Posterior cingulate gyrus (tissue), 11 donors: Measurements from ENCODE around the gene BICDL1.
A peak's percentile ranks its signal among the peaks of the same experiment; 100 is the strongest.

Experiments used
- DNase-seq, 10 donors: peaks; one replicate each; pipeline versions ENCODE4 v3.0.0 to v3.0.0-alpha.2; 2020 to 2021; ENCODE audit warnings: mixed read lengths in 3 of 10
- intact Hi-C: fragments of 100-400 bp; cut with DNase I; formaldehyde crosslinking; loops from one replicate; pipeline ENCODE4 v1.15.1; 2023

BICDL1 gene

DNA sequence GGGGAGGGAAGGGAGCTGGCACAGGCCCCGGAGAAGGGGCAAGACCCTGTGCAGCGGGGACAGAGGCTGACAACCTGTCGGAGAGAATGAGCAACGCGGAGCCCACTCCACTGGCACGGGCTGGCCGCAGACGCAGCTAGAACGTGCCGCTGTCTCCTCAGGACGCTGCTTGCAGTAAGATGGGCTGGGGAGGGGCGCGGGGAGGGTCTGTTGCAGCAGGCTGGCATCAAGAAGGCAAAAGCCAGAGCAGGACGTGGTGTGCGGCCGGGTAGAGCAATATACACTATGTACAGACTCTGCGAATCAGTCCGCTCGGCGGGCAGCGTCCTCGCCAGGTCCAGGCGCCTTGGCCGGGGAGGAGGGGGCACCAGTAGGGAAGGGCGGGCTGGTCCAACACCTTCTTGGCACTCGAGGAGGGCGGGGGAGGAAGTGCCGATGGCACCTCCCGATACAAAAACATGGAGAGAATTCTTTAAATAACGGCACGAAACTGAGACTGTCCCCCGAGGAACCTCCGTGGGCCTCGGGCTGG lies 107.7 kb downstream of the BICDL1 start:
- peak in 1 of 10 donors; percentile 84 for DNase-seq
- intact Hi-C loops, result no loop called here

DNA sequence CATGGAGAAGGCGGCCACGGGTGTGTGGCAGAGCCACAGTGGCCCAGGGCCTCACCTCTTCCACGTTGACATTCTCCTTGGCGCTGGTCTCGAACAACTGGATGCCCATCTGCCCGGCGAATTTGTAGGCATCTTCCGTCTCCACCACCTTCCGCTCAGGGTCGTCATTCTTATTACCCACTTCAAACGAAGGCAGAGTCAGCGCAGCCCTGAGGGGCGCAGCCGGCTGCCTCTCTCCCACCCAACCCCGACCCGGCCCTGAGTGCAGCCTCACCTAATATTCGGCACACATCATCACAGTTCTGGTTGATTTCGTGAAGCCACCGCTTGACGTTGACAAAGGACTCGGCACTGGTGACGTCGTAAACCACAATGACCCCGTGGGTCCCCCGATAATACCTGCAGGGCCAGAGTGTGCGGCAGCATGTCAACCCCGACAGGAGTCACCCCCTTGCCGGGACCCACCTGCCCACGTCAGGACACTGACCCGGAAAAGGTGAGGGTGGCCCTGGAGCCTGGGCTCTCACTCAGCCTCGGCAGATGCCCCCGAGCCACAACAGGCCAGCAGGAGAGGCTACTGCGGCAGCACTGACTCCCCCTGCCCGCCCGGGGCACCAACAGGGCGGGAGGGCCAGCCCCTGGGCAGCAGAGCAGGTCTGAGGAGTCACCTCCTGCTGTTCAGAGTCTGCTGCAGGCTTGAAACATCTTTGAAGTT lies 109.9 kb downstream of the BICDL1 start:
- peak in 1 of 10 donors; percentile 74 for DNase-seq
- intact Hi-C loops, result no loop called here

DNA sequence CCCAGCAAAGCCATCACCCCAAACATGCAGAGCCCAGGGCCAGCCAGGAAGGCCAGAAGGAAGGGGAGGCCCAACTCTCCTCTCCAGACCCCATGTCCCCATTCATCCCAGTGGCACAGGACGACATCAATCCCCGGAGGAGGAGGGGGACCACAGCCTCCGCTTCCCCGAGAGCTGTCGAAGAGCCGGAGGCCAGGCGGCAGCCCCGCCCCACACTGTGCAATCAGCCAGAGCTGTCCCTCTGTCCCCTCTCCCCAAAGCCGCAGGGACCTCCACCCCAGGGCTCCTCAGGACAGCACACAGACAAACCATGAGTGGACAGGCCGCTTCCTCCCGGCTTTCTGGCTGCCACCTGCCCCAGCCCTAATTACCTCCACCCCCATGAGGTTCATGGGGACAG lies 110.7 kb downstream of the BICDL1 start:
- DNase-seq, result peak in 1 of 10 donors; percentile 74
- intact Hi-C loops, result no loop called here

DNA sequence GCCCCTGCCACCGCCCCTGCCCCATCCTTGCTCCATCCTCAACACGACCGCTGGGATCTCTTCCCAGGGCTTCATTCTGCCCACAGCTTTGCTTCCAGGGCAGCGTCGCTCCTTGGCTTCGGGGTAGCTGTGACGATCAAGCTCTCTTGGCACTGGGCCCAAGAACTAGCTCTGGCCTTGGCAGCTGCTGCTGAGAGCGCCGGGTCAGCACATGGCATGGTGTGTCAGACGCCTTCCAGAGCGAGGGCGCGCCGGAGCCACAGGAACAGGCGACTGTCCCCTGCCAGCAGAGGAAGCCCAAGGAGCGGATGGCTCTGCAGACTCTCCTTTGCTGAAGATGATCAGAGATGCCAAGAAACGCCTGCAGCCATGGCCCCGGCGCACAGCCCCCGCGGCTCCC lies 111.6 kb downstream of the BICDL1 start:
- DNase-seq, result peak; percentile 59 to 95 (median 78)
- intact Hi-C loops, result no loop called here

DNA sequence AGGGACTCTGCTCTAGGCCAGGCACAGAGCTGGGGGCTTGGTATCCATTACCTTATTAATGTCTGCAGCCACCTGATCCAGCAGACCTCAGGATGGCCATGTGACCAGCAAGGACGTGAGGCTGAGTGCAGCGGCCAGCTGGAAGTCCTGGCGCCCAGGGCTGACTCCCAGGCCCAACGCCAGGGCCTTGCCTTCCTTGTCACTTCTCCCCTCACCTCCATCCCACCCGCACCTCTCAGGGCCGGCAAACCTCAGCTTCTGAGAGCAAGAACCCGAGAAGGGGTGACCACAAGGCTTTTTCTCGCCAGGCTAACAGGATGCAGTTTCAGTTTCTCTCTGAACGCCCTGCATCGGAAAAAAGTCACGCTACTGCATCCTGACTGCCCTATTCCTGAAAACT lies 112.1 kb downstream of the BICDL1 start:
- peak in 1 of 10 donors; percentile 84 for DNase-seq
- intact Hi-C loops, result no loop called here

DNA sequence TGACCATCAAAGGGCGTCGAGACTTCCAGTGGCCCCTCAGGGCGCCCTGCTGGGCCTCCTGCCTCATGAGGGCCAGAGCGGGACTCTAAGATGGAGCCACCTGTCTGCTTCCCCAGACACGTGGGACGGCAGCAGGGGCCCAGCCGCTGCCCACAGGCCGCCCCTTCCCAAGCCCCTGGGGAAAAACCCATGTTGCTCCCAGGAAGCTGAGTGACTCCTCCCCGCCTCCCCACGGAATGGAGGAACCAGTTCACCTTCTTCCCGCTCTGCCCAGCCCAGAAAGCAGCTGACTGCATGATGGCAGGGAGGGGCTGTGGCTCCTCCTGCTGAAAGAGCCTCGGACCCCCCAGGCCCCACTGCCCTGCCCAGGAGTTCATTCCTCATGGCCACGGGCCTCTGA lies 112.6 kb downstream of the BICDL1 start:
- DNase-seq, result peak in 1 of 10 donors; percentile 59
- intact Hi-C loops, result no loop called here

DNA sequence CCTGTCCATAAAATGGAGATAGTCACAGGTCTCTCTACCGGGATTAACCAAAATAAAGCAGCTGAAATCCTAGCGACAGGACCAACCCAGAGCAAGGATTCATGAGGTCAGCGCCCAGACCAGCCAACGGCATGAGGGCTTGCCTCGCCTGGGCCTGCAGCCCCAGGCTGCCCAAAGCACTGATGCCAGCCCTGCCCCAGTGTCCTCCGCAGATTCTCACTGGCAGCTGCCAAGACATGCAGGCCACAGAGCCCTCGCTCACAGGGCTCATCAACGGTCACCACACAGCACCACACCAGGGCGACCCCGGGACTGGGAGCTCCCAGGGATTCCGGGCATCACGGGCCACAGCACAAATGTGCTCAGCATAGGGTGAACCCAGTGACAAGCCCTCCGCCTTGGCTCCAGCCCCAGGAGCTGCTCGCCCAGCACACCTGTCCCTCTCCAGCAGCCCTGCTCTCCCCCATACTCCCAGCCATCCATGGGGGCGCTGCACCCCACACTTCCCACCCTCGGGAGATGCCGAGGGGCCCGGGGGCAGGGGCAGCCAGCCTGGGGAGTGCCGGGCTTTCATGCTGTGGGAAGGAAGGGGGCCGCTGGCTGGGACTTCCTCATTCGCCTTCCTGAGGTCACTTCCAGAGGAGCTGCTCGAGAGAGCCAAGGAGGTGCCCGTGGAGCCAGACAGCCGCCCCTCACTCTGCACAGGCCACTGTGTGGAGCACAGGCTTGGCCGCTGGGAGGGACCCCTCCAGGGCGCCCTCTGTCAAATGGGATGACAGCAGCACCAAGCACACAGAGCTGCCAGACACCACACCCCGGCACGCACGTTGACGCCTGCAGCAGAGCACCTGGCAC lies 113.4 kb downstream of the BICDL1 start:
- DNase-seq, result peak in 1 of 10 donors; percentile 85
- intact Hi-C loops, result no loop called here

DNA sequence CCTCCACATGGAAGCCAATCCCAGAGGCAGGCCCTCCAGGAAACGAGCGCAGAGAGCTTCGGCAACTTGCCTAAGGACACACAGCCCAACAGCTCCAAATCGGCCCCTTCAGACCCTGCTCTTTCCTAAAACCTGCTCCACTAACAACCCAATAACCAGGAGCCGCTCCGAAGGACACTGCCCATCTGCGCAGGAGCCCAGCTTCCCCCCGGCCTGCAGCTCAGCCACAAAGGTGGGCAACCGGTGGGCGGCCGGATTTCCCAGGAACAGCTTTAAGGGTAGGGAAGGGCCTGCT lies 114.0 kb downstream of the BICDL1 start:
- DNase-seq, result peak in 1 of 10 donors; percentile 59
- intact Hi-C loops, result no loop called here

DNA sequence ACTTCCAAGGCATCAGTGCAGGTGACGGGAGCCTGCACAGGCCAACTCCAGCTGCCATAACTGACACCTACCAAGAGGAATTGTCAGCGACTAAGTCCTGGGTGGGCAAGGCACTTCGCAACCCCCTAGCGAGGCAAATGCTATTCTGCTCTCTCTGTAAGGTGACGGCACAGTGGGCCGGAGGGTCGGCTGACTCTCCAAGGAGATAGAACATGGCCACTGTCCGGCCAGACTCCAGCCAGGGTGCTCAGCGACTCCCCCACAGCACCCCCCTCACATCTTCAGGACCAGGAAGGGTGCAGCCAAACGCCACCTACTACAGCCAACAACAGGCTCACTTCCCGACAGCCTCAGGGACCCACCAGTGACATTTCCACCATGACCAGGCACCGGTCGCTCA lies 114.3 kb downstream of the BICDL1 start:
- DNase-seq, result peak in 1 of 10 donors; percentile 76
- intact Hi-C loops, result no loop called here

DNA sequence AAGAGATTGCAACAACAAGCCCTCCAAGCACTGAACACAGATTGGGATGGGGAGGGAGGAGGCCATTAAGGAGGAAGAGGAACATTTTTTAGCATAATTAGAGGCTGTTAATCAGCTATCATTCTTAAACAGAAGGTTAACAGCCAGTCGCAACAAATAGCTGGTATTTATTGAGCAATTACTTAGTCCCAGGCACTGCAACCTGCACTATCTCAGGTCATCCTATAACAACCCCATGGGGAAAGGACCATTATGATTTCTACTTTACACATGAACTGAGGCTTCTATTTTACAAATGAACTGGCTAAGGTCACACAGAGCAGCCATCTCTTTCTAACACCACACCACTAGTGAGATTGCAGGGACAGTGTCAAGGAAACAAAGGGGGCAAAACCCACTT lies 117.1 kb downstream of the BICDL1 start:
- no peak for DNase-seq
- intact Hi-C loops, result no loop called here

DNA sequence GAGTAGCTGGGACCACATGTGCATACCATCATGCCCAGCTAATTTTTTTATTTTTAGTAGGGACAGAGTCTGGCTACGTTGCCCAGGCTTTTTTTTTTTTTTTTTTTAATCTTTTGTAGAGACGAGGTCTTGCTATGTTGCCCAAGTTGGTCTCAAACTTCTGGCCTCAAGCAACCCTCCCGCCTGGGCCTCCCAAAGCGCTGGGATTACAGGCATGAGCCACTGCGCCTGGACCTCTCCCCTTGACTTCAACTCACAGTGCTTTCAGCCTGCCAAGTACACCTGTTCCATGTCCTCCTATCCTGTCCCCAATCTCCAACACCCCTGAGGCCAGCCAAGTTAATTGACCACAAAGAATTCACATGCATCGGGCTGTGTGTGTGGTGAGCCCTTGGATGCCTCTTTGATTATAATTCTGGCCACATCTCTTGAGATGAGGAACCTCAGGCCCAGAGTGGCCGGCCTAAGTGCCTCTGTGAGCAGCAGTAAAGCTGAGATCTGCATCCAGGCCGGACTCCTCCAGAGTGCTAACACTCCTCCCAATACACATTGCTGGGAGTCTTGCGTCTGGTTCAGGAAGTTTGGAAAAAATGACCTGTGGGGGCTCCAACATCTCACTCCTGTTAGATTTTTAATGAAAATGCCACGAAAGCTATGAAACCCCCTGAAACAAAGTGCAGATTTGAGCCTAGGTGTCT lies 120.7 kb downstream of the BICDL1 start:
- intact Hi-C loops, result no loop called here
- DNase-seq, result peak in 2 of 10 donors; percentile 20 to 57

DNA sequence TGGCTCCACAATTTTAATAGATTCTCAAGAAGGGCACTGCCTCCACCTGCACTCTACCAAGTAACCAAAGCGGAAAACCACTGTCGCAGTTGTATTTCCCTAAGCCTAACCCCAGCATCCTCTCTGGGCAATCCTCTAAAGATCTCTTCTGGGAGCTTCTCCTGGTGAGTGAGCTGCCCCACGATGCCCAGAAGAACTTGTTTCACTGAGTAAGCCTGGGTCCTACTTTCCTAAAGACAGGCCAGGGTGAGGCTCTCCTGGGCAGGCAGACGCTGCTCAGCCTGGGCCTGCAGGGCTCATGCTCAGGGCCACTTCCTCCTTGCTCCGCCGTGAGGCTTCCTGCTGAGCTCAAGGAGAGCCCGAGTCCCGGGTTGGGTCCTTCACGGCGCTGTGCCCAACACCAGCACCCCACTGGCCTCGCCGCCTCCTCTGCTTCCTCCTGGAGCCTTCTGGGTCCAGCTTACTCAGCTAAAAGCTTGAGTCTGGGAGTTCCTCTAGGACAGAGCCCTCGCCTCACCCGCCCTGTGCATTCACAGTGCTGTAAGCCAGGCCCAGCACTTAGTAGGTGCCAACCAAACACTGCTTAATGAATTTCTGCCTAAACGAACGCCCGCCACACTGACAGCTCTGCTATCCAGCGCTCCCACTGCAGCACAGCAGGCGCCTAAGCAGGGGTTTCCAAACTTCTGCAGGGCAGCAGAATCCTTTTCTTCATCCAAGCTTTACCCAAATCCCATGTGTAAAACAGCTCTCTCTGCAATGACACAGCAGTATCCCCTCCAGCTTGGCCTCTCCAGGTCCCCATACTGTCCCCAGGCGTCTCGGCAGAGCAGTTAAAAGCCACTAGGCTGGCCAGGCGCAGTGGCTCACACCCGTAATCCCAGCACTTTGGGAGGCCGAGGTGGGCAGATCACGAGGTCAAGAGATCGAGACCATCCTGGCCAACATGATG lies 121.8 kb downstream of the BICDL1 start:
- intact Hi-C loops, result no loop called here
- DNase-seq, result peak in 3 of 10 donors; percentile 36 to 89 (median 84)

DNA sequence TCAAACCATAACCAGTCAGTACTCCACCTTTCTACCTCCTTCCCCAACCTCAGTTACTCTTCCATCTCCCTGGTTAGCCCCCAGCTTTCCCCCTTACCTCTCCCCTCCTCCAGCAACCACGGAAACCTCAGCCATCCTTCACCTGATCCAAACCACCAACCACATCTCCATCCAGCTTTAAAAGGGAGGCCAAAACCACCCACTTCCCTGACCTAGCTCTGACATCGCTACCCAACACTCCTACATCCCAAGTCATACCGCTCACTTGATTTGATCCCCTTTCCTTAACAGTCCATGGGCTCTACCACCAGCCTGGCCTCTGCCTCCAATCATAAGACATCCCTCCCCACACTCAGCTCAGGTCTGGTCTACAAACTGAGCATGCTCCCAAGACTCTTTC lies 126.0 kb downstream of the BICDL1 start:
- intact Hi-C loops, result no loop called here
- no peak for DNase-seq

DNA sequence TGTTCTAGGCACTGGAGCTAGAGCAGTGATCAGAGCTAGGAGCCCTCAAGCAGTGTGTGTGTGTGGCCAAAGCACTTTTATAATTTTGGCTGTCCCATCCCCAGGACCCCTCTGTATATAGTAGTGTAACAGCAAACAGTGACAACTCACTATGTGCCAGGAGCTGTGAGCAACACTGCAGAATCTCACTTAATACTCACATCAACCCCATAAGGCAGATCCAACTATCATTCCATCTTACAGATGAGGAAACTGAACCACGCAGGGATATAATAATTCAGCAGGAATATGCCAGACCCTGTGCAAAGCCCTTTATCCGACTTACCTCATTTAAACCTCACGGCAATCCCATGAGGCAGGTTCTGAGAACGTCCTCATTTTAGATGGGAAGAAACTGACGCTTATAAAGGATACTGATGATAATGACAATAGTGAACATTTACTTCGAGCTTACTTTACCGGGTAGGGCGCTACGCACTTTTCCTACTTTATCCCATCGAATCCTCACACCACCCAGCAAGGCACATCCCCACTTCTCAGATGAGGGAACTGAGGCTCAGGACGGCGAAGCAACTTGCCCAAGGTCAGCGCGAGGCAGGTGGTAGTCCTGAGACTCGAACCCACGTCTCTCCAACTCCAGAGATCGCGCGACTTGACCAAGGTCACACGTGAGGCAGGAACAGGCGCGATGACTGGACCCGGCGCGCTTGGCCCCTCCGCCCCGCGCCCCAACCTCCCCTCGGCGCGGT lies 126.8 kb downstream of the BICDL1 start:
- DNase-seq, result no peak
- intact Hi-C loops, result loop anchor here (2.0 kb wide), 1 partner anchor 29 kb away; no protein-coding TSS in a partner anchor

DNA sequence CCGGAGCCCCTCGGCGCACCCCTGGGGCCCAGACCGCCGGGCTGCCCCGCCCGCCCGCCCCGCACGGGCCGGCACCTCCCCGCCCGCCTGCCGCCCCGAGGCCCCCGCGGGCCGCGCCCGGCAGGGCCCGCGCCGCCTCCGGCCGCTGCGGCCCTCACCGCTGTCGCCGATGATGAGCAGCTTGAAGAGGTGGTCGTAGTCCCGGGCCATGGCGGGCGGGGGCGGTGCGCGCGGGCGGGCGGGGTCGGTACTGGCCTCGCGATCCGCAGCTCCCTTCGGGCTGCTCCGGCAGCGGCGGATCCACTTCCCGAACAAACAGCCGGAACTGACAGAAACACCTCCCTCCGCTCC lies 127.4 kb downstream of the BICDL1 start, which contains the start of gene RAB35:
TSS of gene RAB35 (minus strand) at position 313 of the 351 bp plus-strand sequence. CDS start at position 210, 103 bp downstream.
- peak in 2 of 10 donors; percentile 88 to 98 for DNase-seq
- intact Hi-C loops, result loop anchor here (2.0 kb wide), 1 partner anchor 30 kb away; no protein-coding TSS in a partner anchor

DNA sequence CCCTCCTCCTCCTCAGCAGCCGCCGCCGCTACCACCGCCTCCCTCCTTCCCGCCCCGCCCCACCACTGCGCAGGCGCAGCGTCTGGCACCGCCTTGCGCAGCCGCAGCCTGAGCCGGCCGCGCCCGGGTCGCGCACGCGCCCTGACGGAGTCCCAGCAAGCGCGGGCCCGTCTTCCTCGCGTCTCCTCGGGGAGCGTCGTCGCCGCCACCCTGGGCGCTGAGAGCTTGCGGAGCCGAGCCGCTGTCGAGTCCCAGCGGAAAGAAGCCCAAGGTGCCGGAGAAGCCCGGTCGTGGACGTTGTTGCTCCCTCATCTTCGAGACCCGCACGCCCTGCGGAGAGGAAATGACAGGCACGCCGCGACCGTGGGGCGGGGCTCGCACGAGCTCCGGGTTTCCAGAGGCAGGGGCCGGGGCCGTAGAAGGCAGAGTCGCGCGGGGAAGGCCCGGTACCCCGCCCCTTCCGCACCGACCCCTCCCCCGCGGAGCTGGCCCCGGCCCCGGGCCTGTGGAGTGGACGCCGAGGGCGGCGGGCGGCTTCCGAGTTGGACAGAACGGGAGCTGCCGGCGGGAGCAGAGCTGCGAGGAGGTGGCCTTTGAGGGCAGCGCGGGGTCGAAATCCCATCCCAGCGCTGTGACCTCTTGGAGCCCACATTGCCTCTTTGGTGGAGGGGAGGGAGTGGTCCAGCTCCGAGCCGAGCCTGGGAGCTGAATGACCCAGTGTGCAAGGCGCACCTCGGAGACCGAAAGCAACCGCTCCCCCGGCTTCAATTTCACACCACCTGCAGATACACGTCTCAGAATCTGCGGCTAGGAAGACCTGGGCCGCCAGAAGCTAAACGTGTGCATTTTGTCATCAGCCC lies 128.0 kb downstream of the BICDL1 start:
- intact Hi-C loops, result loop anchor here (2.0 kb wide), 1 partner anchor 30 kb away; no protein-coding TSS in a partner anchor

DNA sequence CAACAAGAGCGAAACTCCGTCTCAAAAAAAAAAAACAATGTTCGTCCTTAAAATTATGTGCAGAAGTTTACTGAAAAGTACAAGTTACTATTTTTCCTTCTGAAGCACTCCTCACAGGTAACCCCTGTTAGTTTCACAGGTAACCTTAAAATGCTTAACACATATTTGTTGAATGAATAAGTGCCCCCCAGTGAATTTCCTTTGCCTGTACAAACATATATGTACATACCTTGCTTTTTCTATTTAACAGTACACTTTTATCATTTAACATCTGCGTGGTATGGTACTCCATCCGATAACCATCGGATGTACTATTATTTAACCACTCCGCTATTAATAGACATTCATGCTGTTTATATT lies 128.9 kb downstream of the BICDL1 start:
- DNase-seq, result no peak
- intact Hi-C loops, result loop anchor here (2.0 kb wide), 1 partner anchor 31 kb away; no protein-coding TSS in a partner anchor

More for the DNA sequence above, 128.0 kb downstream of the BICDL1 start:
- peak; percentile 63 to 98 (median 88) for DNase-seq
